Measurements from ENCODE around the gene PLIN4. TPM values are rescaled to one million over a fixed set of nuclear protein-coding genes. Genes with fewer than 3 reads are reported as not detected.
"Not testable (repeated sequence)": the region's sequence is repeated elsewhere in the genome, so short reads cannot be mapped to it uniquely, and the experiment has no call there.

Gene PLIN4
- total RNA-seq, 2 donors from 2014 or later, result 0.08 TPM; not detected in 1

DNA sequence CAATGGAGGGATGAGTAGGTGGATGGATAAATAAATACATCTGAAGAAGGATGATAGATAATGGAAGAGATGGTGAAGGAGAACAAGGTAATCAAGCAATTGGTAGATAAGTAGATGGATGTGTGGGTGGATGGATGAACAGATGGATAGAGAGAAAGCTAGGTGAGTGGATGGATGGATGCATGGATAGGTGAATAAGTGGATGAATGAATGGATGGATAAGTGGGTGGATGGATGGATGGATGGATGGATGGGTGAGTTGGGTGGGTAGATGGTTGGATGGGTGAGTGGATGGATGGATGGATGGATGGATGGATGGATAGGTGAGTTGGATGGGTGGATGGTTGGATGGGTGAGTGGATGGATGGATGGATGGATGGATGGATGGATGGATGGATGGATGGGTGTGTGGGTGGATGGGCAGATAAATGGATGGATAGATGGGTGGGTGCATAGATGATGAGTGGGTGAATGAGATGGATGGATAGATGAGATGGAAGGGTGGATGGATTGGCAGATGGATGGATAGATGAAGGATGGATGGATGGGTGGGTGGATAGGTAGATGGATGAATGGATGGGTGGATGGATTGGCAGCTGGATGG lies 34.9 kb upstream of the PLIN4 start:
- H3K27ac Mint-ChIP-seq, result peak overlapping the region in 1 of 2 donors; percentile 50

DNA sequence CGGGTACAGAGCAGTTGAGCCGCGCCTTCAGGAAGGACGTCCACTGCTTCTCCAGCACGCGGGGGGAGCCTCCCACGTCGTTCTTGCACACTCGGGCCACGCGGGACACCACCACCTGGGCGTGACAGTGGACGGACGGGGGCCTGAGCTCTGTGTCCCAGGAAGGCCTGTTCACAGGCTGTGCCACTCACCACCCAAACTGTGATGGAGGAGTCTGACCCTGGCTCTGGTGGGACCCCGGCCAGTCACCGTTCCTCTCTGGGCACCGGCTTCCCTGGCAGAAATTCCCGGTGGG lies 34.2 kb upstream of the PLIN4 start:
- Mint-ChIP-seq H3K27ac (no peak overlapping the region), H3K36me3 (no peaks in the 10 kb centered on the region), H3K9me3 (peaks cover 0 to 11% of the 10 kb centered on the region in 2 donors)
- no peak for ATAC-seq
- DNase-seq (ENCODE audit: low spot score in 2 of 2), result no peak

More for the DNA sequence above, 34.9 kb upstream of the PLIN4 start:
- Mint-ChIP-seq H3K36me3 (no peaks in the 10 kb centered on the region), H3K9me3 (peaks cover 0 to 11% of the 10 kb centered on the region in 2 donors)
- DNase-seq (ENCODE audit: low spot score in 2 of 2) (no peak), ATAC-seq (no peak)

DNA sequence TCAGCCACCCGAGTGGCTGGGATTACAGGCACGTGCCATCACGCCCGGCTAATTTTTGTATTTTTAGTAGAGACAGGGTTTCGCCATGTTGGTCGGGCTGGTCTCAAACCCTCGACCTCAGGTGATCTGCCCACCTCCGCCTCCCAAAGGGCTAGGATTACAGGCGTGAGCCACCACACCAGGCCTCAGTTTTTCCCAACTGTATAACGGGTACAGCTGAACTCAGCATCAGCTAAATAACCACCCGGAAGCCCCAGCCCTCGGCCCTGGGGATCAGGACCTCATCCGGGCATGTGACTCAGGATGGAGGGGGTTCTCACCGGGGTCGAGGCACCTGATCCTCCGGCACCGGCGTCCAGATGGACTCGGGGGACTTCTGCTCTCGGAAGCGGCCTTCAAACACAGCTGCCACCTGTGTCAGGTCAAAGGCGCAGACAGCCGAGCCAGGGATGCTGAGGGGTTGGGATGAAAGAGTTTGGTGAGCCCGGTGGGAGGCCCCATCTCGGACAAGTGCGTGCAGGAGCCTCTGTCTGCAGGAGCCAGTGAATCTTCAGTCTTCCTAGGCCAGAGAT lies 32.3 kb upstream of the PLIN4 start:
- peaks cover 0 to 11% of the 10 kb centered on the region in 2 donors for H3K9me3 Mint-ChIP-seq
- no peak overlapping the region for H3K27ac Mint-ChIP-seq
- ATAC-seq, result no peak
- DNase-seq (ENCODE audit: low spot score in 2 of 2), result no peak
- H3K36me3 Mint-ChIP-seq, result no peaks in the 10 kb centered on the region

DNA sequence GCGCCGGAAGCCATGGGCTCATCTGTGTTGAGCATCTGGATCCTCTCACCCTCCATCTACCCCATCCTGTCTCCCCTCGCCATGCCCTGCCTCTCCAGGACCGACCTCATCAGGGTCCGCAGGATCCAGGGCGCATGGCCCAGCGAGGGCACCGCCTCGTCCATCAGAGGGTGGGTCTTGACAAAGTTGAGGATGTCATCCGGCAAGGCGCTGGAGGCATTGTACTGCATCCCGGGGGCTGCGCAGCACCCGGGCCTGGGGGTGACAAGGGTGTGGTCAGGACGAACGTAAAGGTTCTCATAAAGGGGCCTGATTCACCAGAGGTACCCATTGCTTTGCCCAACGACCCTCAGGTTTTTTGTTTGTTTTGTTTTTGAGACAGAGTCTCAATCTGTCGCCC lies 31.7 kb upstream of the PLIN4 start:
- Mint-ChIP-seq H3K36me3 (no peaks in the 10 kb centered on the region), H3K9me3 (peaks cover 0 to 11% of the 10 kb centered on the region in 2 donors), H3K27ac (no peak overlapping the region)
- ATAC-seq (no peak), DNase-seq (ENCODE audit: low spot score in 2 of 2) (no peak)

DNA sequence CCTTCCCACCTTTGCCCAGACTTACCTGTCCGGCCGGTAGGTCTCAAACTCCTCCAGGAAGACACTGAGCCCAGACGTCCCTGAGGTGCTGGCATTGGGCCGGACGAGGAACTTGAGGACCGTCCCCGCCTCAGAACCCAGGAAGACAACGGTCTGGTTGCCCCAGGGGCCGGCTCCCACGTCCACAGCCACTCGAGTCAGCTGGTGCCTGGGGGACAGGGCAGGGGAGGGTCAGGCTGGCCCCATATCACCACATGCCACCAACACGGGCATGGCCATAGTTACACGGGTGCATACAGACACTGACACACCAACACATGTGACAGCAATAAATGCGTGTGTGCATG lies 29.9 kb upstream of the PLIN4 start:
- DNase-seq (ENCODE audit: low spot score in 2 of 2) (no peak), ATAC-seq (no peak)
- H3K27ac Mint-ChIP-seq, result no peak overlapping the region
- peaks cover 0 to 4% of the 10 kb centered on the region in 2 donors for H3K9me3 Mint-ChIP-seq
- H3K36me3 Mint-ChIP-seq, result no peaks in the 10 kb centered on the region

DNA sequence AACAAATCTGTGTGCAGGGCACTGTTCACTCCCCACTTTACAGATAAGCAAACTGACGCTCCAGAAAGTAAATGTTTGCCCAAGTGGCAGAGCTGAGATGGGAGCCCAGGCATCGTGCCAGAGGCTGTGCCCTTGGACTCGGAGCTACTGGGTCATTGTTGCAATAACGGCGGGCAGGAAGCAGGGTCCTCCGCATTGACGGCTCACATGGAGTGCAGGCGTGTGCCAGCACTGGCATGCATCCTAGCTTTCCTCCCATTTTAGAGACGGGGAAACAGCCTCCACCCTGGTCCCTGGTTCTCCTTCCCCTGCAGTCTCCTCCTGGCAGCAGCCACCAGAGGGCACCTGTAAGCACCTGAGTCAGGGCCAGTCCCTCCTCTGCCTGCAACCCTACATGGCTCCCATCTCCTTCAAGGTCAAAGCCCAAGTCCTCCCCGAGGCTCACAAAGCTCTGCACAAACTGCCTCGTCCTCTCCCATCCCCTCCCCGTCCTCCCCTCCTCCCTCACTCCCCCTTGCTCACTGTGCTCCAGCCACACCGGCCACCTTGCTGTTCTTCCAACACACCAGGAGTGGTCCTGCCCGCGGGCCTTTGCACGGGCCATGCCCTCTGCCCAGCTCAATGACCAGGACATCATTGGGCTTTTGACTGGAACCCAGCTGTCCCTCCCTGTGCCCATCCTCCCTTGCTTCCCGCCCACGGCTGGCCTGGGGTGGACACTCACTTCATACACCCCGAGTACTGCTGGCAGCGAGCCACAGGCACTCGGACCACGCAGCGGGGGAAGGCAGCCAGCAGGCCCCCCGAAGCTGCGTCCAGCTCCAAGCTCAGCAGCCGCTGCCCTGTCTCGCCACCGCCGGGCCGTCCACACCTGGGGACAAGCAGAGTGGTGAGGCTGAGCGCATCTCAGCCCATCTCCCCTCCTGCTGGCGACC lies 29.3 kb upstream of the PLIN4 start:
- ATAC-seq, result peak; percentile 37 to 52
- Mint-ChIP-seq H3K9me3 (no peaks in the 10 kb centered on the region), H3K36me3 (no peaks in the 10 kb centered on the region), H3K27ac (no peak overlapping the region)
- DNase-seq (ENCODE audit: low spot score in 2 of 2), result no peak

DNA sequence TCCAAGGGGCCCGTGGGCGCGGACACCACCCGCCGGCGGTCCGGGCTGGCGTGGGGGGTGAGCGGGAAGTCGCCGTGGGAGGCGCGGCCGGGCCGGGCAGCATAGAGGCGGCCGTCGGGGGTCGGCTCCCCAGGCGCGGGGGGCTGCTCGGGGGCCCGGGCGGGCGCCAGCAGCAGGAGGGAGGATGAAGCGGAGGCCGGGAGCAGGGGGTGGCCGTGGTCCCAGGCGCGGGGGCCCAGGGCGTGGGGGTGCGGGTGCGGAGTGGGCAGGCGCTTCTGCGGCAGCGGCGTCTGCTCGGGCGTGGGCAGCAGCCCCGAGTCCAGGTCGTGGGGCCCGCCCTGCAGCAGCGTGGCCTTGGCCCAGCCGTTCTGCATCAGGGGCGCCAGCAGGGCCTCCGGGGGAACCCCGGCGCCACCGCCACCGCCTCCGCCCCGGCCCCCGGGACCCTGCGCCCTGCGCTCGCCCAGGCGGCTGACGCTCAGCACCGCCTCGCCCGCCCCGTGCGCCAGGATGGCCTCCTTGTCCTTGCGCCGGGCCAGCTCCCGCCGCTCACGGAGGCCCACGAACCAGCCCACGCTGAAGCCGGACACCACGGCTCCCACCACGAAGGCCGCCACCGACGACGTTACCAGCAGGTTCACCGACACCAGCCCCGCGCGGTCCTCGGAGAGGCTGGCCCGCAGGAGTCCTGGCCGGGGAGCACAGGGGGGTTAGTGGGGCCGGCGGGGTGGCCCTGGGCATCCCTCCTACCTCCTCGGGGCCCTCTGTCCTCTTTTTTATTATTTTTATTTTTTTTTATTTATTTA lies 25.8 kb upstream of the PLIN4 start:
- peaks cover 0 to 19% of the 10 kb centered on the region in 2 donors for H3K36me3 Mint-ChIP-seq
- ATAC-seq (no peak), DNase-seq (ENCODE audit: low spot score in 2 of 2) (no peak)
- H3K9me3 Mint-ChIP-seq, result peaks cover 0 to 3% of the 10 kb centered on the region in 2 donors
- no peak overlapping the region for H3K27ac Mint-ChIP-seq

DNA sequence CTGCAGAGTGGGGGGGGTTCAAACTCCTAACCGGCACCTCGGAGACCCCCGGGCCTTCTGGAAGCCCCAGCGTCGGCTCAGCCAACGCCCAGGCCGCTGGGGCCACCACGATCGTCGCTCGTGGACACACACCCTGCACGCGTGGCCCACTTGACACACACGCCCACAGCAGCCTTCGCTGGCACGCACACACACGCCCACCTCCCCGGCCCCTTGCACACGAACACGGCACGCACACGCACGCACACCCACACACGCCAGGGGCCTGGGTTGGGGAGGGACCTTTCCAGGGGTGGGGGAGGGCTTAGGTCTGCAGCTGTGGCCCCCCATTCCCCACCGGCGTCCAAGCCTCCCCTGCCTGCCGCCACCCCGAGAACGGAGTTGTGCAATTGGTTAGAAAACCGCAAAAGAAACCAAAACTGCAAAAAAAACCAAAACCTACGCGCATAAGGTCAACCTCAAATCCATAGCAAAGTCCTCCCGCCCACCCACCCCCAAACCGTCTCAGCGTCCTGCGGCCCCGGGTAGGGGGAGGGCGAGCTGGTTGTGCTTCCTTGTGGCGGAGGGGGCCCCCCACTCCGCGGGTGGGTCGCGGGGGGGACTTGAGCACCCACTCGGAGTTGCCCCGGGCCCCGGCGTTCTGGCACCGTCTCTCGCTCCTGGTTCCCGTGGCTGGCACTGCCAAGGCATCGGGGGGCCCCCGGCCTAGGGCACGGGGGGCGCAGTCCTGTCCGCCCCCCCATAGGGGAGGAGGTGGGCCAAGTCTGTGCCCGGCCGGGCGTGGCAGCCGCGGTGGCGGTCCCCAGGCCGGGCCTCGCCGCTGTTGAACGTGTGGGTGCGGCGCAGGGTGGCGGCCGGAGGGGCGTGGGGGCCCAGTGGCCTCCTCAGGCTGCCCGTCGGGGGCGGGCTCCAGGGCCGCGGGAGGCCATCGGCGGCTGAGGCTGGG lies 24.9 kb upstream of the PLIN4 start:
- Mint-ChIP-seq H3K27ac (no peak overlapping the region), H3K9me3 (peaks cover 0 to 3% of the 10 kb centered on the region in 2 donors), H3K36me3 (peaks cover 0 to 19% of the 10 kb centered on the region in 2 donors)
- no peak for ATAC-seq
- DNase-seq (ENCODE audit: low spot score in 2 of 2), result no peak

DNA sequence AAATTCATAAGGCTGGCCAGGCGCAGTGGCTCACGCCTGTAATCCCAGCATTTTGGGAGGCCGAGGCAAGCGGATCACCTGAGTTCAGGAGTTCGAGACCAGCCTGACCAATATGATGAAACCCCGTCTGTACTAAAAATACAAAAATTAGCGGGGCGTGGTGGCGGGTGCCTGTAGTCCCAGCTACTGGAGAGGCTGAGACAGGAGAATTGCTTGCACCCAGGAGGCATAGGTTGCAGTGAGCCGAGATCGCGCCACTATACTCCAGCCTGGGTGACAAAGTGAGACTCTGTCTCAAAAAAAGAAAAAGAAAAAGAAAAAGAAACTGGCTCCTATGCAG lies 23.5 kb upstream of the PLIN4 start:
- not testable (repeated sequence) for DNase-seq (ENCODE audit: low spot score in 2 of 2); H3K9me3 Mint-ChIP-seq; ATAC-seq; H3K27ac Mint-ChIP-seq
- peaks cover 0 to 19% of the 10 kb centered on the region in 2 donors for H3K36me3 Mint-ChIP-seq

DNA sequence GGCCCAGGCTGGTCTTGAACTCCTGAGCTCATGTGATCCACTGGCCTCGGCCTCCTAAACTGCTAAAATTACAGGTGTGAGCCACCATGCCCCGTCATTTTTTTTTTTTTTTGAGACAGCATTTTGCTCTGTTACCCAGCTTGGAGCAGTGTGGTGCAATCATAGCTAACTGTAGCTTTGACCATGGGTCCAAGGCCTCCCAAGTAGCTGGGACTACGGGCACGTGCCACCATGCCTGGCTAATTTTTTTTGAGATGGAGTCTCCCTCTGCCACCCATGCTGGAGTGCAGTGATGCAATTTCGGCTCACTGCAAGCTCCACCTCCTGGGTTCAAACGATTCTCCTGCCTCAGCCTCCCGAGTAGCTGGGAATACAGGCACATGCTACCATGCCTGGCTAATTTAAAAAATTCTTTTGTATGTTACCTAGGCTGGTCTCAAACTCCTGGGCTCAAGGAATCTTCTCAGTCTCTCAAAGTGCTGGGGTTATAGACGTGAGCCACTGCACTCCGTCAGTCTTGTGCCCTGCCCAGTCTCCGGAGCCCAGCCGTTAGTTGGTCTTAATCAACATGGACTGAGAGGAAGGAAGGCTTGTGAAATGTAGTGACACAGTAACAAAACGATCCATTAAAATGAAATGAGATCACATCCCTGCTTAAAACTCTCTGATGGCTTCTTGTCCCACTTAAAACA lies 23.0 kb upstream of the PLIN4 start:
- peaks cover 0 to 19% of the 10 kb centered on the region in 2 donors for H3K36me3 Mint-ChIP-seq
- DNase-seq (ENCODE audit: low spot score in 2 of 2) (no peak), ATAC-seq (no peak)
- no peak overlapping the region for H3K27ac Mint-ChIP-seq
- peaks cover 0 to 3% of the 10 kb centered on the region in 2 donors for H3K9me3 Mint-ChIP-seq

DNA sequence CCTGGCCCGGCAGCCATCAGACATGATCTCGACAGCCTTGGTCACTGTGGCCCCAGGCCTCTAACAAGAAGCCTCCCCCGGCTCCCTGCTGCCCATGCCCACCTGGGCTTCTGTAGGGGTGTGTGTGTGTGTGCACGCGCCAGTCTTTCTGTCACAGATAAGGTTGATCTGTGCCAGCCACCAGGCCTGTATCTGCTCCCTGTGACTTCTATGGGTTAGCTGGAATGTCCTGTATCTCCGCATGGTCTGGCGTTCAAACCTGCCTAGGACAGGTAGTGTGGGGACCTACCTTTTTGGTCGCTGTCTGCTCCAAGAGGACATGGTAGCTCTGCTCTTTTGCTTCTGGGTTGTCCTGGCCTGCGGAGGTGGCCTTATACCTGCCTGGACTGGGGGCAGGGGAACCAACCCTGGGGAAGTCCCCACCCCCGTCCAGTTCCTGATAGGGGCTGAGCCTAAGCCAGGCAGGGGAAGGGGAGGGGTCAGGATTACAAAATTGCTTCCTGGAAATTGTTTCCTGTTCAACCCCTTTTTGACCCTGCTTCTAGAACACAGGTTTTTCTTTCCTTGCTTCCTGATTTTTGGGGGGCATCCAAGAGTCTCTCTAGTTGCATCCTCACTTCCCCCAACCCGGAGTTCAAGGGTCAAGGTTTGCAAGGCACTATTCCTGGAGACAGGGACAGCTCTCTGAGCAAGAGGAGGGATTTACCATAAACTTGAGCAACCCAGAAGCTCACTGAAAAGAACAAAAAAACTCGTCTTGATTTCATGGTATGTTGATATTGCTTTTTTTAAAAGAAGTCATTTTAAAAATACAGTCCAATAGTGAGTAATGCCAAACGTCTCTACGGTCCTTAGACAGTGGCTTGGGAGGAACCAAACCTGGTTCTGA lies 21.7 kb upstream of the PLIN4 start, which contains the start of gene LRG1:
Gene LRG1, minus strand, starts transcription at position 344 of the 889 bp plus-strand sequence. Its CDS starts 23 bp downstream, at position 321.
- peaks cover 0 to 19% of the 10 kb centered on the region in 2 donors for H3K36me3 Mint-ChIP-seq
- peak within 1 kb of the TSS in 1 of 2 donors; percentile 75 for H3K27ac Mint-ChIP-seq
- H3K9me3 Mint-ChIP-seq, result peaks cover 0 to 3% of the 10 kb centered on the region in 2 donors
- no peak for DNase-seq (ENCODE audit: low spot score in 2 of 2)
- ATAC-seq, result peak; percentile 62 to 69

DNA sequence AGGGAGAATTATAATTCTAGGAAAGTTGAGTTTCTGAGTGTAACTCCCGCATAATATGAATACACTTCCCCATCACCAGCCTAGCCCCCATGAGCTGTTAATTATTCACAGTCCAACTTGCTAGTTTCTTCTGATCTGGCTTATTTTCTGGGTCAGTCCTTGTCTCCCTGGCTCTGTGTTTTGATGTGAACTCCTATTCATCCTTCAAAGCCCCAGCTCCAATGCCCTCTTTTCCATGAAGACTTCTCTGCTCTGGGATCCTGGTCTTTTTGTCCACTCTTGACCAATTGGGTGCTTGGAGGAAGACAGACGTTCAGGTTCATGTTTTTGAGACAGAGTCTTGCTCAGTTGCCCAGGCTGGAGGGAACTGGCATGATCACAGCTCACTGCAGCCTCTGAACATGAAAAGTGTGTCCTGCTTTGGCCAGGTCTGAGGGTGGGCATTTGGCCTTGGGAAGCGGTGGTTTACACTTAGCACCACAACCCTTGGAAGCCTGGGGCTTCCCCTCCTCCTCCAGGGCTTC lies 20.9 kb upstream of the PLIN4 start:
- peaks cover 0 to 3% of the 10 kb centered on the region in 2 donors for H3K9me3 Mint-ChIP-seq
- ATAC-seq (no peak), DNase-seq (ENCODE audit: low spot score in 2 of 2) (no peak)
- peaks cover 0 to 19% of the 10 kb centered on the region in 2 donors for H3K36me3 Mint-ChIP-seq
- H3K27ac Mint-ChIP-seq, result peak overlapping the region in 1 of 2 donors; percentile 75

DNA sequence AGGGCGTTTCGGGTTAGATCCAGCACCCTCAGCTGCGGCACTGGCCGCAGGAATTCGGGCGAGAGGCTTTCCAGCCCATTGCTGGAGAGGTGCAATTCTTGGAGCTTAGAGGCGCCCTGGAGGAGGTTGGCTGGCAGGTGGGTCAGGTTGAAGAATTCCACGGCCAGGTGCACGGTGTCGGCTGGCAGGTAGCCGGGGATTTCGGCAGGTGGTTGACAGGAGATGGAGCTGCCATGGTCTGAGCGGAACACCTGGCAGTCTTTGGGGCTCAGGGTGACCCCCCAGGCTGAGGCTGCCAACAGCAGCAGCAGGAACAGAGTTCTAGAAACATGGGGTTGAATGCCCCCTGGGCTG lies 20.3 kb upstream of the PLIN4 start:
- DNase-seq (ENCODE audit: low spot score in 2 of 2) (no peak), ATAC-seq (no peak)
- Mint-ChIP-seq H3K36me3 (peaks cover 0 to 19% of the 10 kb centered on the region in 2 donors), H3K27ac (no peak overlapping the region), H3K9me3 (peaks cover 0 to 3% of the 10 kb centered on the region in 2 donors)

DNA sequence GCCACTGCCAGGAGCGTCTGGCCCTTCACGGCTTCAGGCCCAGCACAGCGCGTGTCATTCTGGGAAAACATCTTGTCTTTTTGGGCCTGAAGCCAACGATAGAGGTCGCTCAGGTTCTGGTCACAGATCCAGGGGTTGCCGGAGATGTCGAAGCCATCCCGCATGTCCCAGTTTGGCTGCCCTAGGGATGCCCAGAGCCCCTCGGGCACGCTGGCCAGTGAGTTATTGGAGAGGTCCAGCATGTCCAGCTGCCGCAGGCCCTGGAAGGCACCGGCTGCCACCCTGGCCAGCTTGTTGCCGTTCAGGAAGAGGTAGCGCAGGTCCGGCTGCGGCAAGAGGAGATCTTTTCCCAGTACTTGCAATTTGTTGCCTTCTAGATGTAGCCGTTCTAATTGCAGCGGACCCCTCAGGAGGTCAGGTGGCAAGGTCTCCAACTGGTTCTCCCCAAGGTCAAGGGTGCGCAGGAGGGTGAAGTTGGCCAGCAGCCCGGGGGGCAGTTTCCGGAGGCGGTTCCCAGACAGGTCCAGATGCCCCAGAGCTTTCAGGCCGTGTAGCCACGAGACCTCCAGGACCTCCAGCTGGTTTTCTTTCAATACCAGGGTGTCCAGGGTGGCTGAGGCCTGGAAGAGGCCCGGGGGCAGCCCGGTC lies 19.8 kb upstream of the PLIN4 start:
- Mint-ChIP-seq H3K36me3 (peaks cover 0 to 19% of the 10 kb centered on the region in 2 donors), H3K27ac (no peak overlapping the region), H3K9me3 (peaks cover 0 to 3% of the 10 kb centered on the region in 2 donors)
- DNase-seq (ENCODE audit: low spot score in 2 of 2), result no peak
- ATAC-seq, result no peak
